HepG2 (cell line): ENCODE results near the gene LTA. TPM values are rescaled to one million over a fixed set of nuclear protein-coding genes. Genes with fewer than 3 reads are reported as not detected.

Experiments used
- CBX5 ChIP-seq: sonication (generic); formaldehyde crosslinking; IDR thresholded peaks from 2 replicates; pipeline ENCODE4 v1.4.0; 2020; ENCODE audit warnings: missing genetic modification reagents, borderline replicate concordance
- CEBPG ChIP-seq: IDR thresholded peaks from 2 replicates; pipeline ENCODE4 v1.6.1; 2016
- FOXJ3 ChIP-seq: sonication (generic); formaldehyde crosslinking; IDR thresholded peaks from 2 replicates; pipeline ENCODE4 v1.4.0; 2020; ENCODE audit warnings: missing genetic modification reagents, mild to moderate bottlenecking, borderline replicate concordance
- HNRNPLL ChIP-seq: fragments of 200-400 bp; formaldehyde crosslinking; IDR thresholded peaks from 2 replicates; pipeline ENCODE4 v1.6.1; 2017; ENCODE audit warnings: mild to moderate bottlenecking, low read depth, low read length; ENCODE audit not compliant: poor library complexity, severe bottlenecking
- KDM5A ChIP-seq: fragments of 200-600 bp; sonication (generic); IDR thresholded peaks from 2 replicates; pipeline ENCODE4 v1.7.0; 2018; ENCODE audit warnings: antibody characterized with exemption, mild to moderate bottlenecking, low read length, borderline replicate concordance
- LCORL ChIP-seq, 2 experiments: fragments of 450-650 bp in 1 of 2; sonication (generic) in 1 of 2; formaldehyde crosslinking in 1 of 2; IDR thresholded peaks; 2 replicates each; pipeline versions ENCODE4 v1.5.0 to v1.6.1; 2017 to 2020; ENCODE audit warnings: antibody characterized with exemption in 1 of 2, missing genetic modification reagents in 1 of 2
- NFE2L1 ChIP-seq: sonication (generic); formaldehyde crosslinking; IDR thresholded peaks from 2 replicates; pipeline ENCODE4 v1.4.0; 2020; ENCODE audit warnings: missing genetic modification reagents, mild to moderate bottlenecking, borderline replicate concordance
- NR3C1 ChIP-seq: sonication (generic); formaldehyde crosslinking; IDR thresholded peaks from 2 replicates; pipeline ENCODE4 v1.4.0; 2020; ENCODE audit warnings: missing genetic modification reagents
- STAT5B ChIP-seq: sonication (generic); formaldehyde crosslinking; IDR thresholded peaks from 2 replicates; pipeline ENCODE4 v1.4.0; 2020; ENCODE audit warnings: missing genetic modification reagents
- ZBTB7A ChIP-seq: sonication (generic); formaldehyde crosslinking; IDR thresholded peaks from 2 replicates; pipeline ENCODE4 v1.8.0; 2022; ENCODE audit warnings: mild to moderate bottlenecking, missing genetic modification reagents
- ZFYVE20 ChIP-seq: sonication (generic); formaldehyde crosslinking; IDR thresholded peaks from 2 replicates; pipeline ENCODE4 v1.8.0; 2023; ENCODE audit warnings: low read depth, mild to moderate bottlenecking, moderate library complexity, missing genetic modification reagents, borderline replicate concordance
- ZNF329 ChIP-seq: sonication (generic); formaldehyde crosslinking; IDR thresholded peaks from 2 replicates; pipeline ENCODE4 v1.9.0; 2021; ENCODE audit warnings: low read depth, mild to moderate bottlenecking, missing genetic modification reagents
- ZNF644 ChIP-seq: IDR thresholded peaks from 2 replicates; pipeline ENCODE4 v1.6.1; 2016; ENCODE audit warnings: low read depth
- ZSCAN22 ChIP-seq: sonication (generic); formaldehyde crosslinking; IDR thresholded peaks from 2 replicates; pipeline ENCODE4 v1.4.0; 2020; ENCODE audit warnings: mild to moderate bottlenecking, missing genetic modification reagents
- polyA plus RNA-seq, 8 experiments: library from polyadenylated mRNA; depleted of rRNA in 3 of 8; stranded (reverse) in 7 of 8; unstranded in 1 of 8; fragments of >200 nt; fragmentation: Illumina TruSeq in 4 of 8; extraction: Trizol in 4 of 8; gene quantifications; 2 replicates each; pipeline versions ENCODE4 v1.2.1 to v1.2.3, GENCODE V29; 2011 to 2016; ENCODE audit warnings: low read depth in 4 of 8, missing spikeins in 1 of 8, mixed read lengths in 1 of 8; ENCODE audit not compliant: insufficient read depth in 1 of 8
- total RNA-seq, 5 experiments: library from RNA; depleted of rRNA; stranded (reverse); fragments of >200 nt; fragmentation: Illumina TruSeq; extraction: Trizol; gene quantifications; 2 replicates each; pipeline ENCODE4 v1.2.3, GENCODE V29; 2016; ENCODE audit warnings: low read depth in 1 of 5
- TF ChIP-seq, protein P1 (sequence below): sonication (generic); formaldehyde crosslinking; IDR thresholded peaks from 2 replicates; pipeline ENCODE4 v1.5.0; 2020; ENCODE audit warnings: missing genetic modification reagents
- TF ChIP-seq, protein P2 (sequence below): sonication (generic); formaldehyde crosslinking; IDR thresholded peaks from 2 replicates; pipeline ENCODE4; 2020; ENCODE audit warnings: missing genetic modification reagents, mild to moderate bottlenecking, borderline replicate concordance
- TF ChIP-seq, protein P3 (sequence below): sonication (generic); formaldehyde crosslinking; IDR thresholded peaks from 2 replicates; pipeline ENCODE4 v1.4.0; 2020; ENCODE audit warnings: missing genetic modification reagents
- TF ChIP-seq, protein P4 (sequence below): sonication (generic); formaldehyde crosslinking; IDR thresholded peaks from 2 replicates; pipeline ENCODE4 v1.5.0; 2020; ENCODE audit warnings: mild to moderate bottlenecking, missing genetic modification reagents
- TF ChIP-seq, protein P5 (sequence below): conservative IDR thresholded peaks from 2 replicates; pipeline ENCODE4 v1.6.1; 2018; ENCODE audit warnings: missing genetic modification reagents

Gene LTA
- total and polyA plus RNA-seq, 2 of the 13 experiments (the other 11 are each of a cell fraction or from before 2014, with no cell fraction given), result 0.09 TPM; not detected in 1

DNA sequence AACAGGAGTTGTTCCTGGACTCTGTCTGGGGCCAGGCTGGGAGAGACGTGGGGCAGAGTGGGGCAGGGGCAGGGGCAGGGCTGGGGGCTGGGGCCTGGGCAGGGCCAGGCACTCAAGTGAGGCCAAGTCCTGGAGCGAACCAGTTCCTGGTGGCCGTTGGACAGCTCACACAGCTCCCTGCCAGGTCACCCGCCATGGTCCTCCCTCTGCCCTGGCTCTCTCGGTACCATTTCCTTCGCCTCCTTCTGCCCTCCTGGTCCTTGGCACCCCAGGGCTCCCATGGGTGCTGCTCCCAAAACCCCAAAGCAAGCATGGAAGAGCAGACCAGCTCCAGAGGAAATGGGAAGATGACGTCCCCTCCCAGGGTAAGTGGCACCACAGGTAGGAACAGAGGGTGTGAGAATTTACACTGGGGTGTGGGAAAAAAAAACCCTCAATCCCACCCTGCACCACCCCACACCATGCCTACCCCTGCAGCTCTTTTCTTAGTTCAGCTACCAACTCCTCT lies 43.2 kb upstream of the LTA start, which contains the start of gene MCCD1 (continued):
- no peak for TF ChIP-seq ZNF329 (CRISPR knock-in tag)
- TF ChIP-seq, protein P1, sequence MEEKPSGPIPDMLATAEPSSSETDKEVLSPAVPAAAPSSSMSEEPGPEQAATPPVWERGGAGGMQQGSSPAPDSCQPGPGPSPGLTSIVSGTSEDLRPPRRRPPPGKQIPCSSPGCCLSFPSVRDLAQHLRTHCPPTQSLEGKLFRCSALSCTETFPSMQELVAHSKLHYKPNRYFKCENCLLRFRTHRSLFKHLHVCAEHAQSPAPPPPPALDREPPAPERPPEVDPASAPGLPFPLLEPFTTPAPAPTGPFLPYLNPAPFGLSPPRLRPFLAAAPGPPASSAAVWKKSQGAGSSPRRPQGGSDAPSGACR, result no peak
- TF ChIP-seq ZFYVE20 (CRISPR knock-in tag), result no peak
- TF ChIP-seq, protein P2, sequence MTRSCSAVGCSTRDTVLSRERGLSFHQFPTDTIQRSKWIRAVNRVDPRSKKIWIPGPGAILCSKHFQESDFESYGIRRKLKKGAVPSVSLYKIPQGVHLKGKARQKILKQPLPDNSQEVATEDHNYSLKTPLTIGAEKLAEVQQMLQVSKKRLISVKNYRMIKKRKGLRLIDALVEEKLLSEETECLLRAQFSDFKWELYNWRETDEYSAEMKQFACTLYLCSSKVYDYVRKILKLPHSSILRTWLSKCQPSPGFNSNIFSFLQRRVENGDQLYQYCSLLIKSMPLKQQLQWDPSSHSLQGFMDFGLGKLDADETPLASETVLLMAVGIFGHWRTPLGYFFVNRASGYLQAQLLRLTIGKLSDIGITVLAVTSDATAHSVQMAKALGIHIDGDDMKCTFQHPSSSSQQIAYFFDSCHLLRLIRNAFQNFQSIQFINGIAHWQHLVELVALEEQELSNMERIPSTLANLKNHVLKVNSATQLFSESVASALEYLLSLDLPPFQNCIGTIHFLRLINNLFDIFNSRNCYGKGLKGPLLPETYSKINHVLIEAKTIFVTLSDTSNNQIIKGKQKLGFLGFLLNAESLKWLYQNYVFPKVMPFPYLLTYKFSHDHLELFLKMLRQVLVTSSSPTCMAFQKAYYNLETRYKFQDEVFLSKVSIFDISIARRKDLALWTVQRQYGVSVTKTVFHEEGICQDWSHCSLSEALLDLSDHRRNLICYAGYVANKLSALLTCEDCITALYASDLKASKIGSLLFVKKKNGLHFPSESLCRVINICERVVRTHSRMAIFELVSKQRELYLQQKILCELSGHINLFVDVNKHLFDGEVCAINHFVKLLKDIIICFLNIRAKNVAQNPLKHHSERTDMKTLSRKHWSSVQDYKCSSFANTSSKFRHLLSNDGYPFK (CRISPR knock-in tag), result no peak
- no peak for TF ChIP-seq ZSCAN22 (CRISPR knock-in tag)
- TF ChIP-seq NFE2L1 (CRISPR knock-in tag), result no peak
- no peak for TF ChIP-seq CBX5 (CRISPR knock-in tag)
- no peak for TF ChIP-seq CEBPG (CRISPR knock-in tag)
- TF ChIP-seq, protein P3, sequence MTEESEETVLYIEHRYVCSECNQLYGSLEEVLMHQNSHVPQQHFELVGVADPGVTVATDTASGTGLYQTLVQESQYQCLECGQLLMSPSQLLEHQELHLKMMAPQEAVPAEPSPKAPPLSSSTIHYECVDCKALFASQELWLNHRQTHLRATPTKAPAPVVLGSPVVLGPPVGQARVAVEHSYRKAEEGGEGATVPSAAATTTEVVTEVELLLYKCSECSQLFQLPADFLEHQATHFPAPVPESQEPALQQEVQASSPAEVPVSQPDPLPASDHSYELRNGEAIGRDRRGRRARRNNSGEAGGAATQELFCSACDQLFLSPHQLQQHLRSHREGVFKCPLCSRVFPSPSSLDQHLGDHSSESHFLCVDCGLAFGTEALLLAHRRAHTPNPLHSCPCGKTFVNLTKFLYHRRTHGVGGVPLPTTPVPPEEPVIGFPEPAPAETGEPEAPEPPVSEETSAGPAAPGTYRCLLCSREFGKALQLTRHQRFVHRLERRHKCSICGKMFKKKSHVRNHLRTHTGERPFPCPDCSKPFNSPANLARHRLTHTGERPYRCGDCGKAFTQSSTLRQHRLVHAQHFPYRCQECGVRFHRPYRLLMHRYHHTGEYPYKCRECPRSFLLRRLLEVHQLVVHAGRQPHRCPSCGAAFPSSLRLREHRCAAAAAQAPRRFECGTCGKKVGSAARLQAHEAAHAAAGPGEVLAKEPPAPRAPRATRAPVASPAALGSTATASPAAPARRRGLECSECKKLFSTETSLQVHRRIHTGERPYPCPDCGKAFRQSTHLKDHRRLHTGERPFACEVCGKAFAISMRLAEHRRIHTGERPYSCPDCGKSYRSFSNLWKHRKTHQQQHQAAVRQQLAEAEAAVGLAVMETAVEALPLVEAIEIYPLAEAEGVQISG (CRISPR knock-in tag), result no peak
- TF ChIP-seq ZNF644 (CRISPR knock-in tag), result no peak
- TF ChIP-seq LCORL (IDR thresholded peaks at IDR 0.05), result no peak
- TF ChIP-seq LCORL (CRISPR knock-in tag; IDR thresholded peaks at IDR 0.05), result 0 out of 2 replicates have a peak, but pooled peaks have one; percentile 31
- TF ChIP-seq HNRNPLL, result no peak
- TF ChIP-seq, protein P4, sequence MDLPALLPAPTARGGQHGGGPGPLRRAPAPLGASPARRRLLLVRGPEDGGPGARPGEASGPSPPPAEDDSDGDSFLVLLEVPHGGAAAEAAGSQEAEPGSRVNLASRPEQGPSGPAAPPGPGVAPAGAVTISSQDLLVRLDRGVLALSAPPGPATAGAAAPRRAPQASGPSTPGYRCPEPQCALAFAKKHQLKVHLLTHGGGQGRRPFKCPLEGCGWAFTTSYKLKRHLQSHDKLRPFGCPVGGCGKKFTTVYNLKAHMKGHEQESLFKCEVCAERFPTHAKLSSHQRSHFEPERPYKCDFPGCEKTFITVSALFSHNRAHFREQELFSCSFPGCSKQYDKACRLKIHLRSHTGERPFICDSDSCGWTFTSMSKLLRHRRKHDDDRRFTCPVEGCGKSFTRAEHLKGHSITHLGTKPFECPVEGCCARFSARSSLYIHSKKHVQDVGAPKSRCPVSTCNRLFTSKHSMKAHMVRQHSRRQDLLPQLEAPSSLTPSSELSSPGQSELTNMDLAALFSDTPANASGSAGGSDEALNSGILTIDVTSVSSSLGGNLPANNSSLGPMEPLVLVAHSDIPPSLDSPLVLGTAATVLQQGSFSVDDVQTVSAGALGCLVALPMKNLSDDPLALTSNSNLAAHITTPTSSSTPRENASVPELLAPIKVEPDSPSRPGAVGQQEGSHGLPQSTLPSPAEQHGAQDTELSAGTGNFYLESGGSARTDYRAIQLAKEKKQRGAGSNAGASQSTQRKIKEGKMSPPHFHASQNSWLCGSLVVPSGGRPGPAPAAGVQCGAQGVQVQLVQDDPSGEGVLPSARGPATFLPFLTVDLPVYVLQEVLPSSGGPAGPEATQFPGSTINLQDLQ (CRISPR knock-in tag), result no peak
- no peak for TF ChIP-seq NR3C1 (CRISPR knock-in tag)
- no peak for TF ChIP-seq FOXJ3 (CRISPR knock-in tag)
- TF ChIP-seq STAT5B (CRISPR knock-in tag), result no peak
- TF ChIP-seq ZBTB7A, result no peak
- TF ChIP-seq, protein P5, sequence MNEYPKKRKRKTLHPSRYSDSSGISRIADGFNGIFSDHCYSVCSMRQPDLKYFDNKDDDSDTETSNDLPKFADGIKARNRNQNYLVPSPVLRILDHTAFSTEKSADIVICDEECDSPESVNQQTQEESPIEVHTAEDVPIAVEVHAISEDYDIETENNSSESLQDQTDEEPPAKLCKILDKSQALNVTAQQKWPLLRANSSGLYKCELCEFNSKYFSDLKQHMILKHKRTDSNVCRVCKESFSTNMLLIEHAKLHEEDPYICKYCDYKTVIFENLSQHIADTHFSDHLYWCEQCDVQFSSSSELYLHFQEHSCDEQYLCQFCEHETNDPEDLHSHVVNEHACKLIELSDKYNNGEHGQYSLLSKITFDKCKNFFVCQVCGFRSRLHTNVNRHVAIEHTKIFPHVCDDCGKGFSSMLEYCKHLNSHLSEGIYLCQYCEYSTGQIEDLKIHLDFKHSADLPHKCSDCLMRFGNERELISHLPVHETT (CRISPR knock-in tag), result no peak
- no peak for TF ChIP-seq KDM5A
